Caco-2 (cell line): ENCODE measurements around the gene EYA3. TPM values are rescaled to one million over a fixed set of nuclear protein-coding genes. Genes with fewer than 3 reads are reported as not detected.

Experiments
- BruUV-seq: library from RNA; stranded (reverse); fragments of 400-500 nt; replicated peaks from 2 replicates; lab custom pipeline; 2021; lab: Mats Ljungman, UMichigan
- CTCF ChIA-PET: fragments of 300-600 bp; sonication (Branson Sonifier 250); formaldehyde crosslinking; loops from one replicate; lab custom pipeline; 2022; ENCODE audit warnings: antibody characterized with exemption; lab: Charles Lee
- POLR2A ChIA-PET: fragments of 300-600 bp; sonication (Branson Sonifier 250); formaldehyde crosslinking; loops from one replicate; lab custom pipeline; 2022; ENCODE audit warnings: antibody characterized with exemption; lab: Charles Lee
- DNase-seq, 2 experiments: peaks; one replicate each; pipeline versions ENCODE4 v3.0.0 to v3.0.0-alpha.2; 2020 to 2022
- H3K27me3 ChIP-seq: replicated peaks from 2 replicates; pipeline ENCODE4 v1.6.0; 2011; ENCODE audit warnings: low read length; ENCODE audit not compliant: control insufficient read depth, insufficient read depth
- H3K36me3 ChIP-seq: 2 replicates; pipeline ENCODE4 v1.5.1; 2011; ENCODE audit warnings: low read length; ENCODE audit not compliant: control insufficient read depth, insufficient read depth
- H3K4me1 ChIP-seq: fragments of 250-450 bp; sonication (Bioruptor Pico); 2 replicates; pipeline ENCODE4 v1.5.1; 2020; ENCODE audit warnings: mild to moderate bottlenecking
- H3K4me3 ChIP-seq: 2 replicates; pipeline ENCODE4 v1.5.1; 2011; ENCODE audit warnings: low read depth, mild to moderate bottlenecking, control low read depth, low read length
- H3K9me3 ChIP-seq: fragments of 250-450 bp; sonication (Bioruptor Pico); 2 replicates; pipeline ENCODE4 v1.5.1; 2020; ENCODE audit warnings: mild to moderate bottlenecking, moderate library complexity
- H3K27ac Mint-ChIP-seq: one replicate; pipeline ENCODE4 v1.8.0; 2022; ENCODE audit warnings: mixed read lengths; ENCODE audit not compliant: unreplicated experiment
- H3K27me3 Mint-ChIP-seq: one replicate; pipeline ENCODE4 v1.8.0; 2022; ENCODE audit warnings: mixed read lengths; ENCODE audit not compliant: insufficient read depth, unreplicated experiment
- H3K36me3 Mint-ChIP-seq: one replicate; pipeline ENCODE4 v1.8.0; 2022; ENCODE audit warnings: mild to moderate bottlenecking, mixed read lengths; ENCODE audit not compliant: insufficient read depth, unreplicated experiment
- H3K4me1 Mint-ChIP-seq: one replicate; pipeline ENCODE4 v1.8.0; 2022; ENCODE audit warnings: low read depth, mixed read lengths; ENCODE audit not compliant: unreplicated experiment
- H3K4me3 Mint-ChIP-seq: one replicate; pipeline ENCODE4 v1.8.0; 2022; ENCODE audit warnings: mild to moderate bottlenecking, moderate library complexity, mixed read lengths; ENCODE audit not compliant: unreplicated experiment
- H3K9me3 Mint-ChIP-seq: one replicate; pipeline ENCODE4 v1.8.0; 2022; ENCODE audit warnings: mixed read lengths; ENCODE audit not compliant: unreplicated experiment
- CTCF ChIP-seq, 2 experiments: fragments of 200-600 bp in 1 of 2; IDR thresholded peaks; 1 replicate in 1 of 2; 2 replicates in 1 of 2; pipeline versions ENCODE4 v1.5.1 to v1.8.0; 2011 to 2022; ENCODE audit warnings: antibody characterized with exemption in 1 of 2, control low read depth in 1 of 2, inconsistent platforms in 1 of 2, low read depth in 1 of 2, low read length in 1 of 2, mild to moderate bottlenecking in 1 of 2, moderate library complexity in 1 of 2; ENCODE audit not compliant: insufficient read depth in 1 of 2, severe bottlenecking in 1 of 2, unreplicated experiment in 1 of 2
- intact Hi-C: fragments of 100-400 bp; cut with micrococcal nuclease; formaldehyde crosslinking; loops from one replicate; pipeline ENCODE4 v1.10.0; 2022; ENCODE audit not compliant: unreplicated experiment
- total RNA-seq: library from RNA; stranded (reverse); gene quantifications from 2 replicates; pipeline ENCODE4 v1.2.3, GENCODE V29; 2022

Gene EYA3
- total RNA-seq, 1 experiment from 2014 or later = 9.9 TPM

DNA sequence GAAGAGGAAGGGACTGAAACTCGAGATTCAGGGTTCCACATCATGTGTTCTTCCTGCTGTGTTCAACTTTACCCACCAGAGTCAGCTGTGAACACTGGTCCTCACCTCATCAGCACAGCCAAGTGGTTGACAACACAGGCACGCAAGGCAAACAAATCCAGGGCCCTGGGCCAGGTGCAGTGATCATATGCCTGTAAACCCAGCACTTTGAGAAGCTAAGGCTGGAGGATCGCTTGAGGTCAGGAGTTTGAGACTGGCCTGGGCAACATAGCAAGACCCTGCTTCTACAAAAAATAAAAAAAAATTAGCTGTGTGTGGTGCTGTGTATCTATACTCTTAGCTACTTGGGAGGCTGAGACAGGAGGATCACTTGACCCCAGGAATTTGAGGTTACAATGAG lies 137.0 kb downstream of the EYA3 start:
- H3K9me3 ChIP-seq = no peaks in the 10 kb centered on the region
- ChIA-PET CTCF (no interaction called here), POLR2A (no interaction called here)
- no TSS peak for BruUV-seq
- H3K27ac Mint-ChIP-seq = no peak overlapping the region
- intact Hi-C loops = no loop called here
- H3K27me3 Mint-ChIP-seq = no peaks in the 10 kb centered on the region
- no peaks in the 10 kb centered on the region for H3K36me3 Mint-ChIP-seq
- H3K9me3 Mint-ChIP-seq = no peaks in the 10 kb centered on the region
- H3K4me3 Mint-ChIP-seq = no peak overlapping the region
- H3K4me1 Mint-ChIP-seq = no peaks in the 10 kb centered on the region
- H3K36me3 ChIP-seq = no peaks in the 10 kb centered on the region
- DNase-seq = no peak
- no peaks in the 10 kb centered on the region for H3K4me1 ChIP-seq
- H3K4me3 ChIP-seq = no peak overlapping the region
- H3K27me3 ChIP-seq = no peaks in the 10 kb centered on the region
- no peak for TF ChIP-seq CTCF (IDR thresholded peaks at IDR 0.05; ENCODE audit: insufficient read depth in 1 of 2, low read depth in 1 of 2, low read length in 1 of 2, severe bottlenecking in 1 of 2, unreplicated experiment in 1 of 2)

DNA sequence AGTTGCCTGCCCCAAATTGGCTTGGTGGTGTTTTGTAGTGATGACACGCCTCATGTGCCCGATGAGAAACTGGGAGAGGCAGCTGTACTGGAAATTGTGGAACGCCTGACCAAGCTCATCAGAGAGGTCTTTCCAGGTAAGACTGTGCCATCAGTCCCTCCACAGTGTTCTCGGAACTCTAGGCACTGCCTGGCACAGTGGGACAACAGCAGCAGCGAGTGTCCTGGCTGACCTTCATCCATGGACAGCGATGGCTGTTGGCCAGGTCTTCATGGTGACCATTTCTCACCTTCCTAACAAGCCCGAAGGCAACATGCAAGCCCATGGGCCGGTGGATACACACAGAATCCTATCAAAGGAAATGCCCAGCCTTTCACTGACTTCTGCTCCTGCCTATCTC lies 139.4 kb downstream of the EYA3 start:
- intact Hi-C loops = no loop called here
- no peaks in the 10 kb centered on the region for H3K9me3 Mint-ChIP-seq
- BruUV-seq = no TSS peak
- H3K27me3 ChIP-seq = no peaks in the 10 kb centered on the region
- no peaks in the 10 kb centered on the region for H3K4me1 Mint-ChIP-seq
- no peak for DNase-seq
- no peak overlapping the region for H3K4me3 Mint-ChIP-seq
- no peaks in the 10 kb centered on the region; the same call in 1 of the 2 replicates for H3K4me1 ChIP-seq
- no peaks in the 10 kb centered on the region for H3K9me3 ChIP-seq
- no peaks in the 10 kb centered on the region for H3K36me3 ChIP-seq
- ChIA-PET POLR2A (no interaction called here), CTCF (no interaction called here)
- H3K4me3 ChIP-seq = no peak overlapping the region
- H3K36me3 Mint-ChIP-seq = no peaks in the 10 kb centered on the region
- no peak for TF ChIP-seq CTCF (IDR thresholded peaks at IDR 0.05; ENCODE audit: insufficient read depth in 1 of 2, low read depth in 1 of 2, low read length in 1 of 2, severe bottlenecking in 1 of 2, unreplicated experiment in 1 of 2)
- no peaks in the 10 kb centered on the region for H3K27me3 Mint-ChIP-seq
- no peak overlapping the region for H3K27ac Mint-ChIP-seq

- Histone ChIP-seq H3K4me1 (peaks cover 9% of the 10 kb centered on the region), H3K9me3 (no peaks in the 10 kb centered on the region), H3K36me3 (no peaks in the 10 kb centered on the region), H3K27me3 (no peaks in the 10 kb centered on the region), H3K4me3 (no peak overlapping the region)
- TF ChIP-seq CTCF (IDR thresholded peaks at IDR 0.05; ENCODE audit: insufficient read depth in 1 of 2, low read depth in 1 of 2, low read length in 1 of 2, severe bottlenecking in 1 of 2, unreplicated experiment in 1 of 2) = no peak
- Mint-ChIP-seq H3K27me3 (no peaks in the 10 kb centered on the region), H3K36me3 (no peaks in the 10 kb centered on the region), H3K4me3 (no peak overlapping the region), H3K4me1 (peaks cover 6% of the 10 kb centered on the region), H3K9me3 (no peaks in the 10 kb centered on the region), H3K27ac (no peak overlapping the region)
- intact Hi-C loops = no loop called here
- no TSS peak for BruUV-seq
- ChIA-PET CTCF (interaction anchor here (1.1 kb wide), 1 partner anchor 87 kb away, joined by 3 read pairs; no protein-coding TSS in a partner anchor), POLR2A (no interaction called here)
- no peak for DNase-seq
Observed at GRCh38 chr1:27945020-27945419, 143.4 kb downstream of the EYA3 start.
